Cardiac fibroblast (primary cell): Measurements from ENCODE around the gene CEP295NL.

Source experiments
- DNase-seq, 2 donors: peaks; one replicate each; pipeline versions ENCODE4 v3.0.0 to v3.0.0-alpha.2; 2010; ENCODE audit warnings: low read depth in 2 of 2
- H3K4me3 ChIP-seq, 2 donors: replicated peaks in 1 of 2; 1 replicate in 1 of 2; 2 replicates in 1 of 2; pipeline ENCODE4 v1.5.1; 2011; ENCODE audit warnings: low read depth in 2 of 2, low read length in 2 of 2, mild to moderate bottlenecking in 2 of 2, moderate library complexity in 1 of 2
- TF ChIP-seq, protein P1 (sequence below): IDR thresholded peaks from one replicate; pipeline ENCODE4 v1.5.1; 2011; ENCODE audit warnings: low read depth, mild to moderate bottlenecking, low read length, inconsistent platforms

Gene CEP295NL

DNA sequence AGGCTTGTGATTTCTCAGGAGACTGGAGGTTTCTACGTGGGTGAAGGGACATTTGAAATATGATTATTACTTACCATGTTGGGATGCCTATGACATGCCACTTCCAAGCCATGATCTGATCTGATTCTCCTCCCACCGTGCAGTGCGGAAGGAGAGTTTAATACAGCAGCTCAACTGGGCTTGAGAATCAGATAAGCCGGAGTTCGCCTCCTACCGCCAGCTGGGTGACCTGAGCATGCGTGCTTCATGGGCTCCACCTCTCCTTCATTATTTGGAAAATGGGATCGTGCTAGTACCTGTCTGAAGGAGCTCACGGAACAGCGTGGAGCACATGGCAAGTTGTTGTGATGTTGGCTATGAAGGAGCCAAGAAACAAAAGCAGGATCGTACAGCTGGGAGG lies 34.6 kb upstream of the CEP295NL start:
- no peak for DNase-seq
- no peak overlapping the region for H3K4me3 ChIP-seq
- TF ChIP-seq, protein P1, sequence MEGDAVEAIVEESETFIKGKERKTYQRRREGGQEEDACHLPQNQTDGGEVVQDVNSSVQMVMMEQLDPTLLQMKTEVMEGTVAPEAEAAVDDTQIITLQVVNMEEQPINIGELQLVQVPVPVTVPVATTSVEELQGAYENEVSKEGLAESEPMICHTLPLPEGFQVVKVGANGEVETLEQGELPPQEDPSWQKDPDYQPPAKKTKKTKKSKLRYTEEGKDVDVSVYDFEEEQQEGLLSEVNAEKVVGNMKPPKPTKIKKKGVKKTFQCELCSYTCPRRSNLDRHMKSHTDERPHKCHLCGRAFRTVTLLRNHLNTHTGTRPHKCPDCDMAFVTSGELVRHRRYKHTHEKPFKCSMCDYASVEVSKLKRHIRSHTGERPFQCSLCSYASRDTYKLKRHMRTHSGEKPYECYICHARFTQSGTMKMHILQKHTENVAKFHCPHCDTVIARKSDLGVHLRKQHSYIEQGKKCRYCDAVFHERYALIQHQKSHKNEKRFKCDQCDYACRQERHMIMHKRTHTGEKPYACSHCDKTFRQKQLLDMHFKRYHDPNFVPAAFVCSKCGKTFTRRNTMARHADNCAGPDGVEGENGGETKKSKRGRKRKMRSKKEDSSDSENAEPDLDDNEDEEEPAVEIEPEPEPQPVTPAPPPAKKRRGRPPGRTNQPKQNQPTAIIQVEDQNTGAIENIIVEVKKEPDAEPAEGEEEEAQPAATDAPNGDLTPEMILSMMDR: no peak

DNA sequence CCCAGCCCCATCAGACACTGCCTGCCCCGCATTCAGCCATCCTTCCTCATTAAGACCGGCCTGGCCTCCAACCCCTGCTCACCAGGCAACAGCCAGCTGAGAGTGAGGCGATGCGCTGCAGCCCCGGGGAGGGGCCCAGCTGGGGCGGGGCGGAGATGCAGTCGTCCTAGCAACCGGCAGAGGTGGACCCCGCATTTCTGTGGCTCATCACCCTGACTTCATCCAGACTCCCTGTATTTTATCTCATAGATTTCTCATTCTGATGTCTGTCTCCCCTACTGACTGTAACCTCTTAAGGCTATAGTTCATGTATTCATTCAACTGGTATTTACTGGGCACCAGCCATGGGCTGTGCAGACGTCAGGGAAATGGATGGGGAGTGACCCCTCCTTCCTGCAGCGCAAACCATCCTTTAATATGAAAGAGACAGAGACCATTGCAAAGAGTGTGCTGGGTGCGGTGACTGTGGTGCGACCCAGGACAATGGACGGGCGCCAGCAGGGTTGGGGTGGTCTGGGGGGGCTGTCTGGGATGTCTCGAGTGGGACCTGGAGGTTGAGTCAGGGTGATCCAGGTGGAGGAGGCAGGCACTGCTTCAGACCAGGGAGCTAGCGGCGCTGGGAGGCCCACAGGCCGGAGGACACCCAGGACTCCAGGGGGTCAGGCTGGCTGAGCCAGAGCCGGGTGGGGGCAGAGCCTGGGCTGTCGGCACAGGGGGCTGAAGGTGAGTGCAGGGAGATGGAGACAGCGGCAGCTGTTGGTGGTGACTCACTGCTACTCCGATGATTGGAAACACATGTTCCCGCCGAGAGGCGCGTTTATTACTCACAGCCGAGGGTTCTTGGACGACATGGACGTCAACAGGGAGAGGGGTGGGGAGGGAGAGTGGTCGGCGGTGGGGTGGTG lies 32.7 kb upstream of the CEP295NL start:
- H3K4me3 ChIP-seq: peak overlapping the region in 1 of 2 donors; percentile 4
- DNase-seq: peak; percentile 98 to 99
- TF ChIP-seq, protein P1: no peak

DNA sequence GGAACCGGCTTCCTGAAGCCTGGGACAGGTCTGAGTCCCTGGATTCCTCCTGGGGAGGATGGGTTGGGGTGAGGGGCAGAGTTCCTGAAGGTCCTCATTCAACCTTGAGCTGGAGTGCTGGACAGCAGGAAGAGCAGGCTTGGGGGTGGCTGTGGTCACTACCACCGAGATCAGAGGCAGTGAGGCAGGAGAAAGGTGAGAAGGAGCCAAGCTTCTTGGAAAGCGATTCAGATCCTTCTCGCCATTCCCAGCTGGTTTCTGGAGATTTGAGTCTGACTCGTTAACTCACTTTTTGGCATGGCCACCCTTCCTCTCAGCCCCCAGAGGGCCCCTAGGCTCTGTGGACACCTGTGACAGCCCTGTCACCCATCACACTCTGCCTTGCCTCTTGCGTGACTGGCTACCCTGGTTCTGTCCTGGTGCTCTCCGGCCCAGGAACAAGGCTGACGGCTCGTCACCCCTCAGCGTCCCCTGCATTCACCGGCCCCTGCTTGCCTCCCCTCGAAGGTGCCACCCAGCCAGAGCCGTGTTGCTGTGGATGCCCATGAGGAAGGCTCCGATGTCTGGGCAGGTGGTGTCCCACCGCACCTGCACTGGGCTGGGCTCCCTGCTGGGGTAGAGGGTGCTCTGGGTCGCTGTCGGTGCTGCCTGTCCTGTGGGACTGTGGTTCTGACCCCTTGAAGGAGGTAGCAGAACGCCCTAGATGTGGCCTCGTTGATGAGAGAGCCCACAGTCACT lies 31.8 kb upstream of the CEP295NL start:
- TF ChIP-seq, protein P1: no peak
- peak in 1 of 2 donors; percentile 41 for DNase-seq
- H3K4me3 ChIP-seq: peak overlapping the region; percentile 19 to 30

DNA sequence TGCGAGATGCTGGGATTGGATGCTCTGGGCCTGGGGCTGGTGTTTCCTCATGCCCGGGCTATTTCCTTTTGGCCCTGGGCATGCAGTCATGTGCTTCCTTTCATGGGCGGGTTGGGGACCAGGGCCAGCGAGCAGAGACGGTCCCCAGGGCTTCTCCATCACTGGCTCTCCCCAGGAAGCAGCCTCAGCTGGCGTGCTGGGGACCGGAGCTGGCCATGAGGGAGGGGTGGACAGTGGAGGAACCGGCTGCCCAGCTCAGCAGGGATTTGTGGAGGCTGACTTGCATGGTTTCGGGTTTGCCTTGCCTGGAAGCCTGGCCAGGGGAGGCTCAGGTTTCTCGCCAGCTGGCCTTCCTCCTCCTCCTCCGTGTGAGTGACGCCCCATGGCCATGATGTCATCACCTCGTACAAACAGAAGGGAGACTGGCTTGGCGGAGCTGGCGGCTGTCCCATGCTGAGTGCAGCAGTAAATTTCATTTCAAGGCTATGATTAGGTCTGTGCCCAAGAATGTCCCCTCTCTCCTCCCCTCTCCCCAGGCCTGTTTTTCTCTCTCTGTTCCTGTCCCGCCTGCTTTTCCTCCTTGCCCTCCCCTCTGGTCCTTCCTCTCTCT lies 31.1 kb upstream of the CEP295NL start:
- TF ChIP-seq, protein P1: no peak
- DNase-seq: peak; percentile 99
- H3K4me3 ChIP-seq: peak overlapping the region; percentile 19 to 41

DNA sequence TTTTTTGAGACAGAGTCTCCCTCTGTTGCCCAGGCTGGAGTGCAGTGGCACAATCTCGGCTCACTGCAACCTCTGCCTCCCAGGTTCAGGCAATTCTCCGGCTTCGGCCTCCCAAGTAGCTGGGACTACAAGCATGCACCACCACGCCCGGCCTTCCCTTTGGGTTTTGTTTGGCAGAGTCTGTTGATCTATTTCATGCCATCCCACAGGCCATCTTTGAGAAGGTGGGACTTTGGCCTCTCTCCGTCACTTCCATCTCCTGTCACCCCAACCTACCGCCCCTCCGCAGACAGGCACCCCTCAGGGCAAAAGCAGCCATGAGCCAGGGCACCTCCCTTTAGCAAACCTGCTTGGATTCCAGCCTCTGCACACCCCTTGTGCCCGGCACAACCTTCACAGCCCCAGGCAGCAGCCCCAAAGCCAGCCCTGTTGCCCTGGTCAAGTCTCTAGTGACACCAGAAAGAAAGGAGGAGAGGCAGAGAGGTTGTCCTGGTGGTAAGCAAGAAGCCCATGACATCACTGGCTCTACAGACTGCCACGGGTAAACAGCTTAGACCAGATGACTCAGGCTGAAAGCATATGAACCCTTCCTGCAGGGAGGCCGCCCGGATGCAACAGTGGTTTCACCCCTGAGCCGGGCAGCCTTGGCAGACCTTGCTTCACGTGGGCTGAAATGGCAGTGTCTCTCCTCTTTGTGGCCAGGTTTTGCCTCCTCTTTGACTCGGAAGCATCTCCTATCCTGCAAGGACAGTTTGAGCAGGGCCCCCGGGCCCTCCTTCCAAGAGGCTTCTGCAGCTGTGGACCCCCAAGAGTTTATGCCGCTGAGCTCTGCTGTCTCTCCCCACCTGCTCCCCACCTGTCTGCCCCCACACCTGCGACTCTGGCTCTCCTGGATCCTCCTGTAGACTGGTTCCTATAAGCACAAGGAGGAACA lies 30.3 kb upstream of the CEP295NL start:
- H3K4me3 ChIP-seq: peak overlapping the region; percentile 19 to 41

More for the DNA sequence above, 30.3 kb upstream of the CEP295NL start:
- peak; percentile 96 to 99 for DNase-seq
- TF ChIP-seq, protein P1: no peak
